GM19438 (cell line): ENCODE data around the gene CFAP99.

Source experiments
- ATAC-seq: cut with Tn5 transposase; IDR thresholded peaks from one replicate; pipeline ENCODE4 v1.9.1; 2021; ENCODE audit warnings: low read depth; ENCODE audit not compliant: unreplicated experiment

The CFAP99 gene

DNA sequence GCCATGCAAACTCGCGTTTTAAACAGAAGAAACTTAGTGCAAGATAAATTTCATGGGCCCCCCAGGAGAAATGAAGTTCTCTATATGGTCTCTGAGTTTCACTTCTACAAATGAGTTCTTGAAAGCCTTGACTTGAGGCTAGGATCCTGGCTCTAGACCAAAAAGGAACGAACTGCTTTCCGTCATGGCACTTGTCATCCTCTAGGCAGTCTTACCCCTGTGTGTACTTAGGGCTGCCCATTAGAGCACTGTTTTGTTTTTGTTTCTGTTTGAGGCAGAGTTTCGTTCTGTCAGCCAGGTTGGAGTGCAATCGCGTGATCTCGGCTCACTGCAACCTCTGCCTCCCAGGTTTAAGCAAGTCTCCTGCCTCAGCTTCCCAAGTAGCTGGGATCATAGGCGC, 79.2 kb downstream of the CFAP99 start:
- peak; percentile 90 for ATAC-seq

DNA sequence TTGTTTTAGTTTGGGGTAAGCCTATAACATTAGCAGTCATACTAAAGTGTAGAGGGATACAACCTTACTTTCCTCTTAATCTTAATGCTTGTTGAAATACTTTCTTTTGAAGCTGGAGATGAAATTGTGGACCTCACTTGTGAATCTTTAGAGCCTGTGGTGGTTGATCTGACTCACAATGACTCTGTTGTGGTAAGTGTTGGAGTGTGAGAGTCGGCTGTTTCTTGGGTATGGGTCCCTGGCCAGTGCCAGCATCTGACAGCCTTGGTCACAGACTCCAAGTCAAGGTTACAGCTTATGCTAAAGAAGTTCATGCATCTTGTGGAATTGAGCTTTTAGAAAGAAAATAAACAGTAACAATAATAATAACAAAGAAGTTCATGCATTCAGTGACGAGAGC, 81.8 kb downstream of the CFAP99 start:
- no peak for ATAC-seq

DNA sequence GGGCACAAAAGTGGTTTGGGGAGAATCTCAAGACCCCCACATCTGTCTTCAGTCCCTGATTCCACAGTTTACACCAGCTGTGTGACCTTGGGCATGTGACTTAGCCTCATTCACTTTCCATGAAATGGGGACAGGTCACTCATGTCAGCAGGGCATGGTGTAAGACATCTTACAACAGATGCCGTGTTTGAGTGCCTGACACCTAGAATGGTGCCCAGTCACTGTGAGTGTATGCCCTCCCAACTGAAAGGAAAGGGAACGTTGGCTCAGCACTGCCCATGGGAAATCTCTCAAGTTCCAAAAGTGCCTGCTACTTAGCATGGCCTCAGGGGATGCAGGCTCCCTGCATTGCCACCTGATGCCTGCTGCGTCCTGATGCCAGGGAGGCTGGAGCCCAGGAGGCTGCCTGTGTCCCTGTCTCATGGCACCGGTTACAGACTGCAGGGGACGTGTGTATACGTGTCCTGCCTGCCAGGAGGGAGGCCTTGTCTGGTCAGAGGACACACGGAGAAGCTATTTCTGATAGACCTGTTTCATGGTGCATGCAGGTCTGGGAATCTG, 82.4 kb downstream of the CFAP99 start:
- ATAC-seq, result no peak

DNA sequence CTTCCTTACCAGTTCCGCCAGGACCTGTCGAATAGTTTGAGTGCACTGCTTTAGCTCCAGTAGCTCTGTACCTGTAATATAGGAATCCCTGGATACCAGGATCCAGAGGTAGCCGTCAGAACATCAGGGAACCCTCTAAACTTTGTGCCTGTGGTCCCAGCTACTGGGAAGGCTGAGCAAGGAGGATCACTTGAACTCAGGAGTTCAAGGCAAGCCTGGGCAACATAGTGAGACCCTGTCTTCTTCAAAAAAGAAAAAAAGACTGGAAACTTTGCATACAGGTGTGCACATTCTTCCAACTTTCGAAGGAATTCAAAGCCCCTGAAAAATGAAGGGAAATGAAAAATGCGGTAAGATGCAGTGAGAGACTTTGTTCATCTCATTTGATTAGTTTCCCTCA, 85.1 kb downstream of the CFAP99 start:
- no peak for ATAC-seq

DNA sequence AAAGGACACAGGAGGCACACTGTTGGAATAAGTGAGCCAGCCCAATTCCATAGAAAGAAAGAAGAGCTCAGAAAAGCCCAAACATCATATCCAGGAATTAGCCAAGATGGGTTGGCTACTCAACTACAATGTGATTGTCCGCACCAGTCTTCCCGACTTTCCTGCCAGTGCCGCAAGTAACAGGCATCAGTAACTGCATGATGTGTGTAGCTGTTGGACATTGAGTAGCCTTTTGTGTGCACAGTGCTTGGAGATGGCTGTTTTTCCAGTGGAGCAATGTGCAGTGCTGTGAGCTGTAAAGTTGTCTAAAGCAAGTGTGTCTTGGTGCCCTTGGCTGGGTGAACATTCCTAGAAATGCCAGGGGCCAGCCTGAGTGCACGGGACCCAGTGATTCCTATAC, 88.5 kb downstream of the CFAP99 start:
- no peak for ATAC-seq

DNA sequence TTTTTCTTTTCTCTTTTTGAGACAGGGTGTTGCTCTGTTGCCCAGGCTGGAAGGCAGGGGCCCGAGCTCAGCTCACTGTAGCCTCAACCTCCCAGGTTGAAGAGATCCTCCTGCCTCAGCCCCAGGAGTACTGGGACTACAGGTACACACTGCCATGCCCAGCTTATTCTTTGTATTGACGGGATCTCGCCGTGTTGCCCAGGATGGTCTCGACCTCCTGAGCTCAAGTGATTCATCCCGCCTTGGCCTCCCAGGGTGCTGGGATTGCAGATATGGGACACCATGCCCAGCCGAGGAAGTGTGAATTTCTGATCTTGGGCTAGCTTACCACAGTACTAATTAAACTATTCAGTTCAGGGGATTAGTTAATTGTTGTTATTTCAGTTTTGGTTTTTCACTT, 89.1 kb downstream of the CFAP99 start:
- ATAC-seq, result no peak

DNA sequence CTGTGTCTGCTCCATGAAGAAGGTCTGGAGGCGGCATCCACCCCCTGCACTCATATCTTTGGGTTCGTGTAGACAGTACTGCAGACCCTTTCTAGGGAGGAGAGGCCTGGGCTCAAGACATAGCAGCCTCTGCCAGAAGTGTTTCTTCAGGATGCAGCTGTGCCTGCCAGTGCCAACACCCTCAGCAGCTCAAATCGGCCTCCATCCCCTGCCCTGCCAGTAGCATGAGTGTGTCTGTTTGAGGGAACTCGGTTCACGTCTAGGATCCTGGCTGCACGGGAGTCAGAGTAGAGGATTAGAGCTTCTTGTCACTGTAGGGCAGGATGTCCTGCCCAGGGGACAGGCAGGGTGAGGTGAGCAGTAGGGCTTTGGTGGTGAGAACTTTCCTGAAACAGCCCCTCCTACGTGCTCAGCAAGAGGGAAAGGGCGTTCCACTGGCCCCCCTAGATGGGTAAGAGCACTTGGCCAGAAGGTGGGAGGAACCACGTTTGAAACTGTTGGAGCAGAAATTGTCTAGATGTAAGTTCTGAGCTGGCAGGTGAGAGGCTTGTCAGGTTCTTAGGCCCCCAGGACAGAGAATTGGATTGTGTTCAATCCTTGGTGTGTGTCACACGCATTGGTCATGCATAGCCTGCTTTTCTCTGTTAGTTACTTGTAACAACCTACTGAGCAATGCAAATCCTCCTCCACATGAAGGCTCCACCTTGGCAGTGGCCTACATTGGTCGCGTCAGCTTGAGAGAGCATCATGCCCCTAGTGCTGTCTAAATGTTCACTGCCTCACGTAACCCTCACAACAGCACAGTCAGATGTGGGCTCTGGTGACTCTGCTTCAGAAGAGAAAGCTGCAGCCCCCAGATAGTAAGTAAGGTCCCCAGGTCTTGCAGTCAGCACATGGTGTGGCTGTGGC, 91.8 kb downstream of the CFAP99 start:
- no peak for ATAC-seq

DNA sequence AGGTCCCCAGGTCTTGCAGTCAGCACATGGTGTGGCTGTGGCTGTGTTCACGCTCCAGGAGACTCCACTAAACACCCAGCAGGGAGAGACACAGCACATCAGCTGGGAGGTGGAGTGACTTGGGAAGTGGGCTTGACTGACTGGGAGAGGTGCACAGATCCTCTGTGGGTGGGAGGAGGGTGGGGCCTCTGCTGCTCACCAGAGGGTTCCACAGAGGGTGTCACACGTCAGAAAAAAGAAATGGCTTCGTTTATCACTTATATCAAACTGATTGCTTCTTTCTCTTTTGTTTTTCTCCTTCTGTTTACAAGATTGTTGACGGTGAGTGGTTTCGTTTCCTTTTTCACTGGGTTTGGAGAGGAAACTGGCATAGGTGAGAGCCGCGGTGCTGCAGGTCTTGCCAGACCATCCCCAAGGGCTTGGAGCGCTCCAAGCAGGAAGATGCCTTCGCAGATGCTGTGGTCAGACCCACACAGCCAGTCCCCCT, 92.9 kb downstream of the CFAP99 start:
- ATAC-seq, result no peak
